Erythroblast (primary cell): ENCODE measurements around the gene CCDC59.

Source experiments
- GATA1 ChIP-seq: IDR thresholded peaks from 2 replicates; pipeline ENCODE4 v1.6.1; 2011; ENCODE audit warnings: low read depth, mild to moderate bottlenecking, control low read depth, low read length, moderate library complexity
- POLR2A ChIP-seq: IDR thresholded peaks from 2 replicates; pipeline ENCODE4 v1.6.1; 2011; ENCODE audit warnings: mild to moderate bottlenecking, low read length

- no peak for TF ChIP-seq POLR2A
- no peak for TF ChIP-seq GATA1
Measured at GRCh38 chr12:82357845-82358199, 365 bp downstream of the CCDC59 start.
